Osteoblast (primary cell): ENCODE measurements around the gene UTP14A. TPM values are rescaled to one million over a fixed set of nuclear protein-coding genes. Genes with fewer than 3 reads are reported as not detected.

ENCODE experiments used
- DNase-seq: peaks from one replicate; pipeline ENCODE4 v3.0.0; 2011; ENCODE audit warnings: low spot score, mixed read lengths; ENCODE audit not compliant: insufficient read length; ENCODE audit errors: missing footprints
- H2AFZ ChIP-seq: 2 replicates; pipeline ENCODE4 v1.6.0; 2011; ENCODE audit warnings: mild to moderate bottlenecking, low read length
- H3K27ac ChIP-seq: 2 replicates; pipeline ENCODE4 v1.5.1; 2011; ENCODE audit warnings: mild to moderate bottlenecking, low read depth, low read length, moderate library complexity
- H3K27me3 ChIP-seq: 2 replicates; pipeline ENCODE4 v1.6.0; 2012; ENCODE audit warnings: mild to moderate bottlenecking, control low read depth, inconsistent platforms, low read length, moderate library complexity; ENCODE audit not compliant: insufficient read depth
- H3K36me3 ChIP-seq: 2 replicates; pipeline ENCODE4 v1.5.1; 2011; ENCODE audit warnings: mild to moderate bottlenecking, low read length, control low read depth, moderate library complexity; ENCODE audit not compliant: insufficient read depth
- H3K4me1 ChIP-seq: 2 replicates; pipeline ENCODE4 v1.5.1; 2011; ENCODE audit warnings: mild to moderate bottlenecking, low read length, control low read depth, moderate library complexity; ENCODE audit not compliant: insufficient read depth
- H3K4me2 ChIP-seq: 2 replicates; pipeline ENCODE4 v1.6.0; 2011; ENCODE audit warnings: mild to moderate bottlenecking, low read length; ENCODE audit not compliant: insufficient read depth
- H3K4me3 ChIP-seq: fragments of 200-600 bp; sonication (generic); 3 replicates; pipeline ENCODE4 v1.5.1; 2012; ENCODE audit warnings: mild to moderate bottlenecking, low read length, inconsistent platforms; ENCODE audit not compliant: insufficient read depth
- H3K79me2 ChIP-seq: 2 replicates; pipeline ENCODE4 v1.6.0; 2012; ENCODE audit warnings: mild to moderate bottlenecking, low read length, control low read depth, inconsistent platforms; ENCODE audit not compliant: insufficient read depth
- H3K9me3 ChIP-seq: 2 replicates; pipeline ENCODE4 v1.5.1; 2011; ENCODE audit warnings: low read depth, low read length, control low read depth
- H4K20me1 ChIP-seq: 2 replicates; pipeline ENCODE4 v1.6.0; 2012; ENCODE audit warnings: mild to moderate bottlenecking, low read length, control low read depth; ENCODE audit not compliant: insufficient read depth
- total RNA-seq: library from RNA; depleted of rRNA; stranded (reverse); fragments of >200 nt; gene quantifications from 2 replicates; pipeline ENCODE4 v1.2.3, GENCODE V29; 2012
- TF ChIP-seq, protein P1 (sequence below): IDR thresholded peaks from 2 replicates; pipeline ENCODE4 v1.5.1; 2011; ENCODE audit warnings: mild to moderate bottlenecking, low read depth, low read length, moderate library complexity; ENCODE audit errors: extremely low read depth

UTP14A gene
- total RNA-seq, 1 donor: 19.9 TPM

DNA sequence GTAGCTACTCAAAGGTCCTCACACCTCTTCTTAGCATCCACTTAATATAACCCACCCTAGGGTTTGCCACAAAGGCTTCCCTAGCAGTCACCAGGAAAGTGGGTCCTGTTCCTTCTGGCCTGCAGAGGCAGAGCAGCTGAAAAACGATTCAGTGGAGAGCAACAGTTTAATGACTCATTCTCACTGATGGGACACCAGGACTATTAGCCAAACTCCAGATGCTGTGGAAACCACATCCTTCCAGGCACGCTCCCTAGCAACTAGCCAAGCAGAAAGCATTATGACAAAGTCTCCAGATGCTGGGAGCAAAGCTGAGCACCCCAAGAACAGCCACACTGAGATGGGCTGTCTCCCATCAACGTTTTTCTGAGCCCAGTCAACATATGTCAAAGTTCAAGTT lies 30.3 kb upstream of the UTP14A start:
- H3K27ac ChIP-seq: no peak overlapping the region
- DNase-seq: peak; percentile 91
- no peaks in the 10 kb centered on the region for H3K9me3 ChIP-seq
- H2AFZ ChIP-seq: no peak overlapping the region
- H3K36me3 ChIP-seq: no peaks in the 10 kb centered on the region
- H3K79me2 ChIP-seq: no peaks in the 10 kb centered on the region
- no peaks in the 10 kb centered on the region for H3K4me1 ChIP-seq
- no peak overlapping the region for H3K4me3 ChIP-seq
- TF ChIP-seq, protein P1, sequence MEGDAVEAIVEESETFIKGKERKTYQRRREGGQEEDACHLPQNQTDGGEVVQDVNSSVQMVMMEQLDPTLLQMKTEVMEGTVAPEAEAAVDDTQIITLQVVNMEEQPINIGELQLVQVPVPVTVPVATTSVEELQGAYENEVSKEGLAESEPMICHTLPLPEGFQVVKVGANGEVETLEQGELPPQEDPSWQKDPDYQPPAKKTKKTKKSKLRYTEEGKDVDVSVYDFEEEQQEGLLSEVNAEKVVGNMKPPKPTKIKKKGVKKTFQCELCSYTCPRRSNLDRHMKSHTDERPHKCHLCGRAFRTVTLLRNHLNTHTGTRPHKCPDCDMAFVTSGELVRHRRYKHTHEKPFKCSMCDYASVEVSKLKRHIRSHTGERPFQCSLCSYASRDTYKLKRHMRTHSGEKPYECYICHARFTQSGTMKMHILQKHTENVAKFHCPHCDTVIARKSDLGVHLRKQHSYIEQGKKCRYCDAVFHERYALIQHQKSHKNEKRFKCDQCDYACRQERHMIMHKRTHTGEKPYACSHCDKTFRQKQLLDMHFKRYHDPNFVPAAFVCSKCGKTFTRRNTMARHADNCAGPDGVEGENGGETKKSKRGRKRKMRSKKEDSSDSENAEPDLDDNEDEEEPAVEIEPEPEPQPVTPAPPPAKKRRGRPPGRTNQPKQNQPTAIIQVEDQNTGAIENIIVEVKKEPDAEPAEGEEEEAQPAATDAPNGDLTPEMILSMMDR: no peak
- no peaks in the 10 kb centered on the region for H4K20me1 ChIP-seq
- H3K27me3 ChIP-seq: peaks cover 5% of the 10 kb centered on the region
- no peak overlapping the region for H3K4me2 ChIP-seq

DNA sequence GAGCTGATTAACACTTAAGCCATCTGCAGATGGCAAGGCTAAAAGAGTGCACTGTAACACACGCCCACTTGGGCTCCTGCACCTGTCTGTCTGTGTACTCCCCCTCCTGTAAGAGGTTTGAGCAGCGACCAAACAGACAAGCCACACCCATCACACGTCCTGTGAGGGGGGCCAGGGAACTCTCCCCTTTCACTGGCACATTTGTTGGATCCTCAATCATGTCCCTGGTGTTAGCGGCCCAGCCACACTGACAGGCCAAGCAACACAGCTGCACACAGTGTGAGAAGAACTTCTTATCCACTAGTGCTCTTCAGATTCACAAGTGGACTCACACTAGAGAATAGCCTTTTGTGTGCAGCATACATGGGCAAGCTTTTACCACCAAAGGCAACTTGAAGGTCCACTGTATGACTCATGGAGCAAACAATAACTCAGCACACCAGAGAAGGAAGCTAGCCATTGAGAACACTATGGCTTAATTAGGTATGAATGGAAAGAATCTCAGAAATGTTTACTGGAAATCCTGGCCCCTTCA lies 29.1 kb upstream of the UTP14A start:
- Histone ChIP-seq H3K4me1 (no peaks in the 10 kb centered on the region), H3K27me3 (peaks cover 3% of the 10 kb centered on the region), H3K27ac (no peak overlapping the region), H3K36me3 (no peaks in the 10 kb centered on the region), H4K20me1 (no peaks in the 10 kb centered on the region), H3K79me2 (no peaks in the 10 kb centered on the region), H3K4me3 (no peak overlapping the region), H3K4me2 (no peak overlapping the region), H2AFZ (no peak overlapping the region), H3K9me3 (no peaks in the 10 kb centered on the region)
- DNase-seq: no peak
- TF ChIP-seq, protein P1: no peak

- Histone ChIP-seq H2AFZ (no peak overlapping the region), H3K4me2 (no peak overlapping the region), H3K4me3 (no peak overlapping the region), H3K9me3 (no peaks in the 10 kb centered on the region), H3K27ac (no peak overlapping the region), H3K27me3 (no peaks in the 10 kb centered on the region), H3K79me2 (no peaks in the 10 kb centered on the region), H4K20me1 (no peaks in the 10 kb centered on the region), H3K4me1 (no peaks in the 10 kb centered on the region), H3K36me3 (no peaks in the 10 kb centered on the region)
- TF ChIP-seq, protein P1: no peak
- no peak for DNase-seq
Measured at GRCh38 chrX:129877401-129877800, 28.6 kb upstream of the UTP14A start.

DNA sequence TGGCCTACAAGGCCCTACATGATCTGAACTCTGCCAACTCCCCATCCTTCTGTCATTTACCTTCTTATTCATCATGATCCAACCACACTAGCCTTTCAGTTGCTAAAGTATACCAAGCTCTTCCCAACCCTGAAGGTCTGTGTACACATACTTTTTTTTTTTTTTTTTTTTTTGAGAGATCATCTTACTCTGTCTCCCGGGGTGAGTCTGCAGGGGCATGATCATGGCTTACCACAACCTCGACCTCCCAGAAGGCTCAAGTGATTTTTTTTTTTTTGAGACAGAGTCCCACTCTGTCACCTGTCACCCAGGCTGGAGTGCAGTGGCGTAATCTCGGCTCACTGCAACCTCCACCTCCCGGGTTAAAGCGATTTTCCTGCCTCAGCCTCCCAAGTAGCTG lies 5.9 kb upstream of the UTP14A start:
- Histone ChIP-seq H3K27me3 (no peaks in the 10 kb centered on the region), H3K9me3 (no peaks in the 10 kb centered on the region), H3K4me3 (no peak overlapping the region), H3K27ac (no peak overlapping the region), H3K4me1 (no peaks in the 10 kb centered on the region), H4K20me1 (no peaks in the 10 kb centered on the region), H2AFZ (no peak overlapping the region), H3K36me3 (no peaks in the 10 kb centered on the region), H3K4me2 (no peak overlapping the region), H3K79me2 (no peaks in the 10 kb centered on the region)
- TF ChIP-seq, protein P1: no peak
- DNase-seq: no peak
